Keratinocyte (primary cell): ENCODE results near the gene CSGALNACT2. TPM values are rescaled to one million over a fixed set of nuclear protein-coding genes. Genes with fewer than 3 reads are reported as not detected.

Experiments
- DNase-seq: peaks from one replicate; pipeline ENCODE4 v3.0.0-alpha.2; 2011; ENCODE audit warnings: low read depth, missing footprints, low spot score
- FAIRE-seq: peaks from 2 replicates; lab custom pipeline; 2011; peaks lifted over from hg19 to GRCh38; lab: Jason Lieb, UNC
- H2AFZ ChIP-seq: 2 replicates; pipeline ENCODE4 v1.6.0; 2012; ENCODE audit warnings: low read length, control low read depth, inconsistent platforms; ENCODE audit not compliant: control insufficient read depth
- H3K27ac ChIP-seq: 2 replicates; pipeline ENCODE4 v1.5.1; 2011; ENCODE audit warnings: low read length; ENCODE audit not compliant: control insufficient read depth, insufficient read depth
- H3K27me3 ChIP-seq: 3 replicates; pipeline ENCODE4 v1.6.0; 2011; ENCODE audit warnings: low read length; ENCODE audit not compliant: control insufficient read depth, insufficient read depth; ENCODE audit errors: extremely low read depth
- H3K36me3 ChIP-seq, 2 experiments: 2 replicates in 1 of 2; 3 replicates in 1 of 2; pipeline ENCODE4 v1.5.1; 2011; ENCODE audit warnings: low read length in 2 of 2, mild to moderate bottlenecking in 1 of 2; ENCODE audit not compliant: control insufficient read depth in 2 of 2, insufficient read depth in 2 of 2; ENCODE audit errors: extremely low read depth in 1 of 2
- H3K4me1 ChIP-seq: 3 replicates; pipeline ENCODE4 v1.5.1; 2011; ENCODE audit warnings: low read length; ENCODE audit not compliant: control insufficient read depth, insufficient read depth; ENCODE audit errors: extremely low read depth
- H3K4me2 ChIP-seq: 3 replicates; pipeline ENCODE4 v1.6.0; 2011; ENCODE audit warnings: low read depth, low read length; ENCODE audit not compliant: control insufficient read depth, insufficient read depth; ENCODE audit errors: extremely low read depth
- H3K4me3 ChIP-seq, 3 experiments: fragments of 200-600 bp in 1 of 3; sonication (generic) in 1 of 3; 2 replicates in 2 of 3; 3 replicates in 1 of 3; pipeline ENCODE4 v1.5.1; 2011 to 2016; ENCODE audit warnings: low read length in 3 of 3, mild to moderate bottlenecking in 3 of 3, control low read depth in 2 of 3, inconsistent platforms in 1 of 3, low read depth in 1 of 3, mixed read lengths in 1 of 3, mixed run types in 1 of 3, moderate library complexity in 1 of 3; ENCODE audit not compliant: control insufficient read depth in 2 of 3, insufficient read depth in 2 of 3; ENCODE audit errors: extremely low read depth in 1 of 3
- H3K79me2 ChIP-seq: 2 replicates; pipeline ENCODE4 v1.6.0; 2012; ENCODE audit warnings: low read length; ENCODE audit not compliant: control insufficient read depth, insufficient read depth
- H3K9ac ChIP-seq: 3 replicates; pipeline ENCODE4 v1.6.0; 2011; ENCODE audit warnings: low read length; ENCODE audit not compliant: control insufficient read depth, insufficient read depth; ENCODE audit errors: extremely low read depth
- H3K9me1 ChIP-seq: 3 replicates; pipeline ENCODE4 v1.6.0; 2011; ENCODE audit warnings: low read length; ENCODE audit not compliant: control insufficient read depth, insufficient read depth; ENCODE audit errors: extremely low read depth
- H3K9me3 ChIP-seq: 2 replicates; pipeline ENCODE4 v1.5.1; 2012; ENCODE audit warnings: low read depth, low read length; ENCODE audit not compliant: control insufficient read depth
- H4K20me1 ChIP-seq: 3 replicates; pipeline ENCODE4 v1.6.0; 2011; ENCODE audit warnings: low read length; ENCODE audit not compliant: control insufficient read depth, insufficient read depth; ENCODE audit errors: extremely low read depth
- EZH2 ChIP-seq: IDR thresholded peaks from one replicate; pipeline ENCODE4 v1.6.1; 2012; ENCODE audit warnings: inconsistent platforms, mild to moderate bottlenecking, low read length, moderate library complexity
- dilution Hi-C: fragments of 300-500 bp; cut with MboI; formaldehyde crosslinking; loops from one replicate; pipeline ENCODE4 v1.7.0; 2020; ENCODE audit warnings: low sequenced_read_pairs; ENCODE audit not compliant: extremely low pct_ligation_motif_present
- polyA plus RNA-seq, 5 experiments: library from polyadenylated mRNA; depleted of rRNA in 3 of 5; stranded (reverse) in 3 of 5; stranded (forward) in 1 of 5; unstranded in 1 of 5; fragments of >200 nt; gene quantifications; 1 replicate in 1 of 5; 2 replicates in 3 of 5; 3 replicates in 1 of 5; pipeline versions ENCODE4 v1.2.1 to v1.2.3, GENCODE V29; 2011 to 2012; ENCODE audit warnings: missing spikeins in 2 of 5, low read depth in 1 of 5, low replicate concordance in 1 of 5
- TF ChIP-seq, protein P1 (sequence below), 3 experiments: IDR thresholded peaks in 1 of 3; conservative IDR thresholded peaks in 1 of 3; optimal IDR thresholded peaks in 1 of 3; 2 replicates in 2 of 3; 3 replicates in 1 of 3; pipeline versions ENCODE3 to v1.5.1; 2011; ENCODE audit warnings: low read length in 3 of 3, mild to moderate bottlenecking in 3 of 3, moderate library complexity in 2 of 3, control low read depth in 1 of 3, inconsistent platforms in 1 of 3; ENCODE audit not compliant: insufficient read depth in 2 of 3; ENCODE audit errors: extremely low read depth in 1 of 3

CSGALNACT2 gene
- polyA plus RNA-seq, 1 donor (not counting 4 experiments of a cell fraction or from before 2014, with no cell fraction given): 19.7 TPM

DNA sequence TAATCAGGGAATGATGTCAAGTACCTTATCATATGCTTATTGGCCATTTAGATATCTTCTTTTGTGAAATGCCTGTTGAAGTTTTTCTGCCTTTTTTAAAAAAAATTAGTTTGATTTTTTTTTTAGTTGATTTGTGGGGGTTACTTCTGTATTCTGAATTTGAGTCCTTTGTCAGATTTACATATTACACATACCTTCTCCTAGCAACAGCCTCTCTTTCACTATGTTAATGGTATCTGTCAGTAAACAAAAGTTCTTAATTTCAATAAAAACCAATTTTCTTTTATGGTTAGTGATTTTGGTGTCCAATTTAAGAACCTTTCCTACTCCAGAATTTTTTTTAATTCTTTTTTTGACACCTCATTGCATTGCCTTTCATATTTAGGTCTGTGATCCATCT is 52.0 kb downstream of the CSGALNACT2 start:
- Histone ChIP-seq H3K4me2 (no peak overlapping the region), H3K27me3 (no peaks in the 10 kb centered on the region), H2AFZ (no peak overlapping the region), H3K9ac (no peak overlapping the region), H3K27ac (no peak overlapping the region), H3K4me1 (no peaks in the 10 kb centered on the region), H4K20me1 (no peaks in the 10 kb centered on the region), H3K79me2 (no peaks in the 10 kb centered on the region), H3K4me3 (no peak overlapping the region), H3K9me3 (no peaks in the 10 kb centered on the region), H3K36me3 (peaks cover 0 to 3% of the 10 kb centered on the region in 2 experiments), H3K9me1 (no peaks in the 10 kb centered on the region)
- TF ChIP-seq EZH2: no peak
- TF ChIP-seq, protein P1, sequence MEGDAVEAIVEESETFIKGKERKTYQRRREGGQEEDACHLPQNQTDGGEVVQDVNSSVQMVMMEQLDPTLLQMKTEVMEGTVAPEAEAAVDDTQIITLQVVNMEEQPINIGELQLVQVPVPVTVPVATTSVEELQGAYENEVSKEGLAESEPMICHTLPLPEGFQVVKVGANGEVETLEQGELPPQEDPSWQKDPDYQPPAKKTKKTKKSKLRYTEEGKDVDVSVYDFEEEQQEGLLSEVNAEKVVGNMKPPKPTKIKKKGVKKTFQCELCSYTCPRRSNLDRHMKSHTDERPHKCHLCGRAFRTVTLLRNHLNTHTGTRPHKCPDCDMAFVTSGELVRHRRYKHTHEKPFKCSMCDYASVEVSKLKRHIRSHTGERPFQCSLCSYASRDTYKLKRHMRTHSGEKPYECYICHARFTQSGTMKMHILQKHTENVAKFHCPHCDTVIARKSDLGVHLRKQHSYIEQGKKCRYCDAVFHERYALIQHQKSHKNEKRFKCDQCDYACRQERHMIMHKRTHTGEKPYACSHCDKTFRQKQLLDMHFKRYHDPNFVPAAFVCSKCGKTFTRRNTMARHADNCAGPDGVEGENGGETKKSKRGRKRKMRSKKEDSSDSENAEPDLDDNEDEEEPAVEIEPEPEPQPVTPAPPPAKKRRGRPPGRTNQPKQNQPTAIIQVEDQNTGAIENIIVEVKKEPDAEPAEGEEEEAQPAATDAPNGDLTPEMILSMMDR (optimal IDR thresholded peaks at IDR 0.05 in 1 of 3, IDR thresholded peaks at IDR 0.05 in 1 of 3, conservative IDR thresholded peaks at IDR 0.05 in 1 of 3; ENCODE audit: extremely low read depth in 1 of 3, insufficient read depth in 2 of 3, low read length in 3 of 3): no peak
- DNase-seq: no peak
- dilution Hi-C loops: no loop called here
- no peak for FAIRE-seq

DNA sequence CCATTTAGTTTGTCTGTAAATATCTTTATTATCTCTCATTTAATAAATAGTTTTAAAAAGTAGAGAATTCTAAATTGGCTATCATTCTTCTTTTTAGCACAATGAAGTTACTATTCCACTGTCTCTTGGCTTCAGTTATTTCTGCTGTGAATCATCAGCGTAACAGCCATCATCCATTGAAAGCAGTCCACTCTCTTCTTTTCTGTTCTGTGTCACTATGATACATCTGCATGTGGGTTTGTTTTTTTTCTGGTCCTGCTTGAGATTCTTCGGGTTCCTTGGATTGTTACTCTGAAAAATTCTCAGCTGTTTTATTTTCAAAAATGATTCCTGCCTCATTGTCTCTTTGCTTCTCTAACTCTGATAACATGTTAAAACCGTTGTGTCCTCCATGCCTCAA is 52.5 kb downstream of the CSGALNACT2 start:
- Histone ChIP-seq H3K27ac (no peak overlapping the region), H3K9me1 (no peaks in the 10 kb centered on the region), H3K4me2 (no peak overlapping the region), H3K4me3 (no peak overlapping the region), H3K4me1 (no peaks in the 10 kb centered on the region), H3K36me3 (peaks cover 0 to 3% of the 10 kb centered on the region in 2 experiments), H3K27me3 (no peaks in the 10 kb centered on the region), H3K9me3 (no peaks in the 10 kb centered on the region), H3K9ac (no peak overlapping the region), H4K20me1 (no peaks in the 10 kb centered on the region), H3K79me2 (no peaks in the 10 kb centered on the region), H2AFZ (no peak overlapping the region)
- DNase-seq: no peak
- no peak for TF ChIP-seq EZH2
- TF ChIP-seq, protein P1 (optimal IDR thresholded peaks at IDR 0.05 in 1 of 3, IDR thresholded peaks at IDR 0.05 in 1 of 3, conservative IDR thresholded peaks at IDR 0.05 in 1 of 3; ENCODE audit: extremely low read depth in 1 of 3, insufficient read depth in 2 of 3, low read length in 3 of 3): no peak
- dilution Hi-C loops: no loop called here
- no peak for FAIRE-seq
